K562 (cell line): Measurements from ENCODE around the gene CSF3. TPM values are rescaled to one million over a fixed set of nuclear protein-coding genes. Genes with fewer than 3 reads are reported as not detected.

ENCODE experiments used
- BHLHE40 ChIP-seq: IDR thresholded peaks from 2 replicates; pipeline ENCODE4 v1.6.1; 2011; ENCODE audit warnings: low read length, improper control_type of control experiment
- MECOM ChIP-seq: fragments of 250-450 bp; sonication (Bioruptor Pico); IDR thresholded peaks from 2 replicates; pipeline ENCODE4 v1.8.0; 2022; ENCODE audit warnings: inconsistent platforms
- MEF2D ChIP-seq: conservative IDR thresholded peaks from 2 replicates; pipeline ENCODE4 v1.6.1; 2016; ENCODE audit warnings: low read depth, missing genetic modification characterization, missing compliant biosample characterization
- RBM15 ChIP-seq: fragments of 200-400 bp; formaldehyde crosslinking; IDR thresholded peaks from 2 replicates; pipeline ENCODE4 v1.6.1; 2018; ENCODE audit warnings: mild to moderate bottlenecking, low read length, moderate library complexity; ENCODE audit not compliant: insufficient read depth
- SMC3 ChIP-seq: conservative IDR thresholded peaks from 2 replicates; pipeline ENCODE4 v1.6.1; 2011; ENCODE audit warnings: low read depth, low read length, improper control_type of control experiment; ENCODE audit not compliant: insufficient read depth
- ZNF175 ChIP-seq: fragments of 200-800 bp; sonication (Bioruptor generic); IDR thresholded peaks from 2 replicates; pipeline ENCODE4 v1.6.1; 2016; ENCODE audit warnings: low read depth, mild to moderate bottlenecking, missing genetic modification characterization, missing compliant biosample characterization
- ZNF695 ChIP-seq: fragments of 450-650 bp; formaldehyde crosslinking; IDR thresholded peaks from 2 replicates; pipeline ENCODE4 v1.4.0; 2020; ENCODE audit warnings: mild to moderate bottlenecking, moderate library complexity
- polyA plus RNA-seq, 8 experiments: library from polyadenylated mRNA; depleted of rRNA in 4 of 8; stranded (reverse) in 5 of 8; unstranded in 3 of 8; fragments of >200 nt; fragmentation: Nextera tagmentation in 2 of 8; fragmentation: Illumina TruSeq in 1 of 8; extraction: Ambion mirVana in 2 of 8; extraction: Trizol in 1 of 8; gene quantifications; 2 replicates each; pipeline versions ENCODE4 v1.2.1 to v1.2.3, GENCODE V29; 2011 to 2014; ENCODE audit warnings: inconsistent platforms in 1 of 8, missing spikeins in 1 of 8
- total RNA-seq, 7 experiments: library from RNA; depleted of rRNA in 6 of 7; stranded (reverse); fragments of >200 nt in 6 of 7; fragmentation: Illumina TruSeq in 2 of 7; extraction: Trizol in 2 of 7; gene quantifications; 2 replicates each; pipeline versions ENCODE4 v1.2.1 to v1.2.3, GENCODE V29; 2011 to 2021; ENCODE audit warnings: low replicate concordance in 1 of 7
- TF ChIP-seq, protein P1 (sequence below), 2 experiments: fragments of 450-650 bp; formaldehyde crosslinking in 1 of 2; IDR thresholded peaks; 2 replicates each; pipeline versions ENCODE4 v1.4.0 to v1.6.1; 2014 to 2020; ENCODE audit warnings: mild to moderate bottlenecking in 2 of 2, borderline replicate concordance in 1 of 2, low read depth in 1 of 2
- TF ChIP-seq, protein P2 (sequence below): fragments of 450-650 bp; formaldehyde crosslinking; IDR thresholded peaks from 2 replicates; pipeline ENCODE4 v1.4.0; 2020; ENCODE audit warnings: mild to moderate bottlenecking, moderate library complexity
- TF ChIP-seq, protein P3 (sequence below): fragments of 150-350 bp; IDR thresholded peaks from 2 replicates; pipeline ENCODE4 v1.6.1; 2014; ENCODE audit warnings: low read depth, mild to moderate bottlenecking, low read length, borderline replicate concordance

The CSF3 gene
- total and polyA plus RNA-seq, 9 of the 15 experiments (the other 6 are each of a cell fraction or from before 2014, with no cell fraction given): 0.19 TPM; not detected in 8

DNA sequence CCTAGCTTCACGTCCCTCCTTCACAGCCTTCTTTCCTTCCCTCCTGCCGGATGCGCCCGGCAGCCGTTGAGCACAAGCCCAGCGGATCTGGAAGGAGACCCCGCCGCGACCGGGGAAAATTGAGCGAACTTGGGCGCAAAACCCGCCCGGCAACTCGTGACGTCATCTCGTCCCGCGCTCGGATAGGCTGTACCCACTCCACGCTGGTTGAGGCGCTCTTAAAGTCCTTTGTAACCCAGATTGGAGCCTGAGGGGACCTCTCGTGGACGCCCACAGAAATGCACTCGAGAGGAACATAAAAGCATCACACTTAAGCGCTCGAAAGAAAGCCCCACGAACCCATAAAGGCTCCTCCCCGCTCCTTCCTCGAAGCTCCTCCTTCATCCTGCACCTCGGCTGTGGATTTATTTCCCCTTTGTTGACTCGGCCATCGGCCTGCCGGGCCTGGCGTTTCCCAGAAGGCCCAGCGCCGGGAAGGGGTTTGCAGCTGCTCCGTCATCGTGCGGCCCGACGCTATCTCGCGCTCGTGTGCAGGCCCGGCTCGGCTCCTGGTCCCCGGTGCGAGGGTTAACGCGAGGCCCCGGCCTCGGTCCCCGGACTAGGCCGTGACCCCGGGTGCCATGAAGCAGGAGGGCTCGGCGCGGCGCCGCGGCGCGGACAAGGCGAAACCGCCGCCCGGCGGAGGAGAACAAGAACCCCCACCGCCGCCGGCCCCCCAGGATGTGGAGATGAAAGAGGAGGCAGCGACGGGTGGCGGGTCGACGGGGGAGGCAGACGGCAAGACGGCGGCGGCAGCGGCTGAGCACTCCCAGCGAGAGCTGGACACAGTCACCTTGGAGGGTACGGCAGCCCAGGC, 34.7 kb upstream of the CSF3 start, which contains the start of gene PSMD3 (continued):
- TF ChIP-seq RBM15 (no peak), BHLHE40 (peak; percentile 58), ZNF175 (CRISPR knock-in tag) (no peak; the same call in 1 of the 2 replicates), MECOM (CRISPR knock-in tag) (no peak), SMC3 (peak; percentile 87), MEF2D (0 out of 2 replicates have a peak, but pooled peaks have one; percentile 25), ZNF695 (CRISPR knock-in tag) (no peak)
- TF ChIP-seq, protein P1, sequence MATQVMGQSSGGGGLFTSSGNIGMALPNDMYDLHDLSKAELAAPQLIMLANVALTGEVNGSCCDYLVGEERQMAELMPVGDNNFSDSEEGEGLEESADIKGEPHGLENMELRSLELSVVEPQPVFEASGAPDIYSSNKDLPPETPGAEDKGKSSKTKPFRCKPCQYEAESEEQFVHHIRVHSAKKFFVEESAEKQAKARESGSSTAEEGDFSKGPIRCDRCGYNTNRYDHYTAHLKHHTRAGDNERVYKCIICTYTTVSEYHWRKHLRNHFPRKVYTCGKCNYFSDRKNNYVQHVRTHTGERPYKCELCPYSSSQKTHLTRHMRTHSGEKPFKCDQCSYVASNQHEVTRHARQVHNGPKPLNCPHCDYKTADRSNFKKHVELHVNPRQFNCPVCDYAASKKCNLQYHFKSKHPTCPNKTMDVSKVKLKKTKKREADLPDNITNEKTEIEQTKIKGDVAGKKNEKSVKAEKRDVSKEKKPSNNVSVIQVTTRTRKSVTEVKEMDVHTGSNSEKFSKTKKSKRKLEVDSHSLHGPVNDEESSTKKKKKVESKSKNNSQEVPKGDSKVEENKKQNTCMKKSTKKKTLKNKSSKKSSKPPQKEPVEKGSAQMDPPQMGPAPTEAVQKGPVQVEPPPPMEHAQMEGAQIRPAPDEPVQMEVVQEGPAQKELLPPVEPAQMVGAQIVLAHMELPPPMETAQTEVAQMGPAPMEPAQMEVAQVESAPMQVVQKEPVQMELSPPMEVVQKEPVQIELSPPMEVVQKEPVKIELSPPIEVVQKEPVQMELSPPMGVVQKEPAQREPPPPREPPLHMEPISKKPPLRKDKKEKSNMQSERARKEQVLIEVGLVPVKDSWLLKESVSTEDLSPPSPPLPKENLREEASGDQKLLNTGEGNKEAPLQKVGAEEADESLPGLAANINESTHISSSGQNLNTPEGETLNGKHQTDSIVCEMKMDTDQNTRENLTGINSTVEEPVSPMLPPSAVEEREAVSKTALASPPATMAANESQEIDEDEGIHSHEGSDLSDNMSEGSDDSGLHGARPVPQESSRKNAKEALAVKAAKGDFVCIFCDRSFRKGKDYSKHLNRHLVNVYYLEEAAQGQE (IDR thresholded peaks at IDR 0.05; ENCODE audit: borderline replicate concordance): peak; percentile 99
- TF ChIP-seq, protein P1 (CRISPR knock-in tag; IDR thresholded peaks at IDR 0.05; ENCODE audit: low read depth): no peak
- TF ChIP-seq, protein P2, sequence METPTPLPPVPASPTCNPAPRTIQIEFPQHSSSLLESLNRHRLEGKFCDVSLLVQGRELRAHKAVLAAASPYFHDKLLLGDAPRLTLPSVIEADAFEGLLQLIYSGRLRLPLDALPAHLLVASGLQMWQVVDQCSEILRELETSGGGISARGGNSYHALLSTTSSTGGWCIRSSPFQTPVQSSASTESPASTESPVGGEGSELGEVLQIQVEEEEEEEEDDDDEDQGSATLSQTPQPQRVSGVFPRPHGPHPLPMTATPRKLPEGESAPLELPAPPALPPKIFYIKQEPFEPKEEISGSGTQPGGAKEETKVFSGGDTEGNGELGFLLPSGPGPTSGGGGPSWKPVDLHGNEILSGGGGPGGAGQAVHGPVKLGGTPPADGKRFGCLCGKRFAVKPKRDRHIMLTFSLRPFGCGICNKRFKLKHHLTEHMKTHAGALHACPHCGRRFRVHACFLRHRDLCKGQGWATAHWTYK (CRISPR knock-in tag): peak; percentile 90
- TF ChIP-seq, protein P3, sequence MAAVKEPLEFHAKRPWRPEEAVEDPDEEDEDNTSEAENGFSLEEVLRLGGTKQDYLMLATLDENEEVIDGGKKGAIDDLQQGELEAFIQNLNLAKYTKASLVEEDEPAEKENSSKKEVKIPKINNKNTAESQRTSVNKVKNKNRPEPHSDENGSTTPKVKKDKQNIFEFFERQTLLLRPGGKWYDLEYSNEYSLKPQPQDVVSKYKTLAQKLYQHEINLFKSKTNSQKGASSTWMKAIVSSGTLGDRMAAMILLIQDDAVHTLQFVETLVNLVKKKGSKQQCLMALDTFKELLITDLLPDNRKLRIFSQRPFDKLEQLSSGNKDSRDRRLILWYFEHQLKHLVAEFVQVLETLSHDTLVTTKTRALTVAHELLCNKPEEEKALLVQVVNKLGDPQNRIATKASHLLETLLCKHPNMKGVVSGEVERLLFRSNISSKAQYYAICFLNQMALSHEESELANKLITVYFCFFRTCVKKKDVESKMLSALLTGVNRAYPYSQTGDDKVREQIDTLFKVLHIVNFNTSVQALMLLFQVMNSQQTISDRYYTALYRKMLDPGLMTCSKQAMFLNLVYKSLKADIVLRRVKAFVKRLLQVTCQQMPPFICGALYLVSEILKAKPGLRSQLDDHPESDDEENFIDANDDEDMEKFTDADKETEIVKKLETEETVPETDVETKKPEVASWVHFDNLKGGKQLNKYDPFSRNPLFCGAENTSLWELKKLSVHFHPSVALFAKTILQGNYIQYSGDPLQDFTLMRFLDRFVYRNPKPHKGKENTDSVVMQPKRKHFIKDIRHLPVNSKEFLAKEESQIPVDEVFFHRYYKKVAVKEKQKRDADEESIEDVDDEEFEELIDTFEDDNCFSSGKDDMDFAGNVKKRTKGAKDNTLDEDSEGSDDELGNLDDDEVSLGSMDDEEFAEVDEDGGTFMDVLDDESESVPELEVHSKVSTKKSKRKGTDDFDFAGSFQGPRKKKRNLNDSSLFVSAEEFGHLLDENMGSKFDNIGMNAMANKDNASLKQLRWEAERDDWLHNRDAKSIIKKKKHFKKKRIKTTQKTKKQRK: peak; percentile 74
